DOHH2 (cell line): ENCODE results near the gene SGF29.

Source experiments
- CTCF ChIP-seq: fragments of 200-600 bp; sonication (generic); IDR thresholded peaks from one replicate; pipeline ENCODE4 v1.5.1; 2014; ENCODE audit warnings: antibody characterized with exemption, mild to moderate bottlenecking, low read depth, low read length; ENCODE audit not compliant: poor library complexity, severe bottlenecking
- EZH2phosphoT487 ChIP-seq: fragments of 200-600 bp; sonication (generic); IDR thresholded peaks from 2 replicates; pipeline ENCODE4 v1.6.1; 2017; ENCODE audit warnings: borderline replicate concordance, mild to moderate bottlenecking, antibody characterized with exemption, low read length, moderate library complexity, mixed read lengths

- TF ChIP-seq CTCF (no peak), EZH2phosphoT487 (no peak)
Observed at GRCh38 chr16:28534542-28535373, 19.0 kb upstream of the SGF29 start.
